ENCODE data around the gene NTHL1. TPM values are rescaled to one million over a fixed set of nuclear protein-coding genes. Genes with fewer than 3 reads are reported as not detected.

Gene NTHL1
- total RNA-seq, 2 donors from 2014 or later = 43.2 to 46.1 TPM

- no peak for DNase-seq
- Mint-ChIP-seq H3K4me1 (no peaks in the 10 kb centered on the region), H3K9me3 (no peaks in the 10 kb centered on the region), H3K36me3 (ENCODE audit: low read depth) (peaks cover 11% of the 10 kb centered on the region), H3K4me3 (no peak overlapping the region), H3K27ac (no peak overlapping the region), H3K27me3 (ENCODE audit: insufficient read depth) (no peaks in the 10 kb centered on the region)
- Histone ChIP-seq H3K4me1 (ENCODE audit: control insufficient read depth, insufficient read depth, low read length) (no peaks in the 10 kb centered on the region), H3K27me3 (ENCODE audit: control insufficient read depth, insufficient read depth, low read length, poor library complexity, severe bottlenecking) (no peaks in the 10 kb centered on the region), H3K36me3 (ENCODE audit: control insufficient read depth, insufficient read depth, low read length) (peaks cover 16% of the 10 kb centered on the region), H3K27ac (ENCODE audit: low read depth, low read length) (no peak overlapping the region), H3K4me3 (ENCODE audit: low read length) (no peak overlapping the region), H3K9ac (ENCODE audit: extremely low read depth, low read length, poor library complexity, severe bottlenecking) (no peak overlapping the region), H3K9me3 (ENCODE audit: control insufficient read depth, low read length) (no peaks in the 10 kb centered on the region)
- TF ChIP-seq CTCF (conservative IDR thresholded peaks at IDR 0.05) = no peak
- WGBS, 2 experiments (ENCODE audit: insufficient coverage in 1 of 2, insufficient read length in 1 of 2) = 96 to 97% methylated on average over 16 to 27 of the region's 27 CpGs
These were observed 38.6 kb upstream of the NTHL1 start for GRCh38 chr16:2086106-2086742.

- H3K9me3 Mint-ChIP-seq = no peaks in the 10 kb centered on the region
- H3K27ac Mint-ChIP-seq = no peak overlapping the region
- Histone ChIP-seq H3K27ac (ENCODE audit: low read depth, low read length) (no peak overlapping the region), H3K4me3 (ENCODE audit: low read length) (no peak overlapping the region), H3K9me3 (ENCODE audit: control insufficient read depth, low read length) (no peaks in the 10 kb centered on the region), H3K27me3 (ENCODE audit: control insufficient read depth, insufficient read depth, low read length, poor library complexity, severe bottlenecking) (no peaks in the 10 kb centered on the region), H3K4me1 (ENCODE audit: control insufficient read depth, insufficient read depth, low read length) (no peaks in the 10 kb centered on the region), H3K9ac (ENCODE audit: extremely low read depth, low read length, poor library complexity, severe bottlenecking) (no peak overlapping the region), H3K36me3 (ENCODE audit: control insufficient read depth, insufficient read depth, low read length) (peaks cover 16% of the 10 kb centered on the region)
- no peak for DNase-seq
- H3K27me3 Mint-ChIP-seq (ENCODE audit: insufficient read depth) = no peaks in the 10 kb centered on the region
- TF ChIP-seq CTCF (conservative IDR thresholded peaks at IDR 0.05) = no peak
- H3K36me3 Mint-ChIP-seq (ENCODE audit: low read depth) = peaks cover 11% of the 10 kb centered on the region
- 93% methylated on average over 3 to 14 of the region's 14 CpGs for WGBS, 2 experiments (ENCODE audit: insufficient coverage in 1 of 2, insufficient read length in 1 of 2)
- H3K4me1 Mint-ChIP-seq = no peaks in the 10 kb centered on the region
- H3K4me3 Mint-ChIP-seq = no peak overlapping the region
These were observed 38.0 kb upstream of the NTHL1 start for GRCh38 chr16:2085669-2086068.

- H3K27me3 Mint-ChIP-seq (ENCODE audit: insufficient read depth) = no peaks in the 10 kb centered on the region
- H3K27ac Mint-ChIP-seq = no peak overlapping the region
- peaks cover 11% of the 10 kb centered on the region for H3K36me3 Mint-ChIP-seq (ENCODE audit: low read depth)
- no peaks in the 10 kb centered on the region for H3K4me1 Mint-ChIP-seq
- Histone ChIP-seq H3K4me1 (ENCODE audit: control insufficient read depth, insufficient read depth, low read length) (no peaks in the 10 kb centered on the region), H3K9ac (ENCODE audit: extremely low read depth, low read length, poor library complexity, severe bottlenecking) (no peak overlapping the region), H3K4me3 (ENCODE audit: low read length) (no peak overlapping the region), H3K27ac (ENCODE audit: low read depth, low read length) (no peak overlapping the region), H3K36me3 (ENCODE audit: control insufficient read depth, insufficient read depth, low read length) (peaks cover 16% of the 10 kb centered on the region), H3K9me3 (ENCODE audit: control insufficient read depth, low read length) (no peaks in the 10 kb centered on the region), H3K27me3 (ENCODE audit: control insufficient read depth, insufficient read depth, low read length, poor library complexity, severe bottlenecking) (no peaks in the 10 kb centered on the region)
- 93 to 95% methylated on average over 21 to 29 of the region's 29 CpGs for WGBS, 2 experiments (ENCODE audit: insufficient coverage in 1 of 2, insufficient read length in 1 of 2)
- H3K9me3 Mint-ChIP-seq = no peaks in the 10 kb centered on the region
- H3K4me3 Mint-ChIP-seq = no peak overlapping the region
- DNase-seq = no peak
- no peak for TF ChIP-seq CTCF (conservative IDR thresholded peaks at IDR 0.05)
These were observed 37.4 kb upstream of the NTHL1 start for GRCh38 chr16:2084895-2085625.

Data from endodermal cell (in vitro differentiated cells).